IMR-90 (cell line): ENCODE data around the gene TMEM129. TPM values are rescaled to one million over a fixed set of nuclear protein-coding genes. Genes with fewer than 3 reads are reported as not detected.
A peak's percentile ranks its signal among the peaks of the same experiment; 100 is the strongest.

Source experiments
- ATAC-seq: fragments of 200-7000 bp; cut with Tn5 transposase; 2 replicates; pipeline ENCODE4 v1.9.1; 2020; ENCODE audit warnings: low read depth, mild to moderate bottlenecking, moderate library complexity
- BruUV-seq: library from RNA; stranded (reverse); fragments of 400-500 nt; replicated peaks from 2 replicates; lab custom pipeline; 2021; lab: Mats Ljungman, UMichigan
- CTCF ChIA-PET: fragments of 300-600 bp; formaldehyde crosslinking; extraction: SDS; loops from one replicate; lab custom pipeline; 2021; ENCODE audit warnings: antibody characterized with exemption; lab: Yijun Ruan, JAX
- POLR2A ChIA-PET: fragments of 300-600 bp; sonication (Branson Sonifier 250); formaldehyde crosslinking; loops from one replicate; lab custom pipeline; 2022; ENCODE audit warnings: antibody characterized with exemption; ENCODE audit not compliant: unreplicated experiment; lab: Charles Lee
- DNase-seq: peaks from one replicate; pipeline ENCODE4 v3.0.0; 2013
- H2AFZ ChIP-seq: replicated peaks from 2 replicates; pipeline ENCODE3; 2013; ENCODE audit warnings: low read length, mild to moderate bottlenecking; ENCODE audit not compliant: poor library complexity
- H2AK5ac ChIP-seq: 2 replicates; pipeline ENCODE4 v1.6.1; 2013; ENCODE audit warnings: low read depth, low read length, inconsistent platforms
- H2AK9ac ChIP-seq: replicated peaks from 2 replicates; pipeline ENCODE3; 2013; ENCODE audit warnings: mild to moderate bottlenecking, low read depth, low read length, moderate library complexity; ENCODE audit not compliant: poor library complexity
- H2BK120ac ChIP-seq: 2 replicates; pipeline ENCODE4 v1.6.1; 2013; ENCODE audit warnings: low read depth, low read length, inconsistent platforms
- H2BK15ac ChIP-seq: 3 replicates; pipeline ENCODE4 v1.6.1; 2013; ENCODE audit warnings: low read depth, low read length, inconsistent platforms
- H2BK20ac ChIP-seq: 2 replicates; pipeline ENCODE4 v1.6.1; 2013; ENCODE audit warnings: low read depth, mild to moderate bottlenecking, inconsistent platforms, low read length, moderate library complexity
- H2BK5ac ChIP-seq: 2 replicates; pipeline ENCODE4 v1.6.1; 2013; ENCODE audit warnings: mild to moderate bottlenecking, low read depth, low read length, inconsistent platforms; ENCODE audit not compliant: poor library complexity, severe bottlenecking
- H3K14ac ChIP-seq: replicated peaks from 2 replicates; pipeline ENCODE4 v1.6.1; 2013; ENCODE audit warnings: low read depth, low read length, inconsistent platforms
- H3K18ac ChIP-seq: 2 replicates; pipeline ENCODE4 v1.6.1; 2013; ENCODE audit warnings: low read depth, low read length, control low read depth
- H3K23ac ChIP-seq: 2 replicates; pipeline ENCODE4 v1.6.1; 2013; ENCODE audit warnings: low read depth, low read length, inconsistent platforms
- H3K27ac ChIP-seq: 2 replicates; pipeline ENCODE4 v1.5.1; 2013; ENCODE audit warnings: mild to moderate bottlenecking, control low read depth, low read length; ENCODE audit not compliant: insufficient read depth
- H3K27me3 ChIP-seq: 2 replicates; pipeline ENCODE4 v1.6.1; 2013; ENCODE audit warnings: low read length; ENCODE audit not compliant: control insufficient read depth, insufficient read depth
- H3K36me3 ChIP-seq: 2 replicates; pipeline ENCODE4 v1.6.1; 2013; ENCODE audit warnings: low read length, mixed read lengths; ENCODE audit not compliant: control insufficient read depth, insufficient read depth
- H3K4ac ChIP-seq: 2 replicates; pipeline ENCODE4 v1.6.1; 2013; ENCODE audit warnings: low read depth, low read length, inconsistent platforms
- H3K4me1 ChIP-seq: 2 replicates; pipeline ENCODE4 v1.6.1; 2013; ENCODE audit warnings: low read length, mixed read lengths; ENCODE audit not compliant: control insufficient read depth, insufficient read depth
- H3K4me2 ChIP-seq: 2 replicates; pipeline ENCODE4 v1.6.1; 2013; ENCODE audit warnings: low read depth, mild to moderate bottlenecking, control low read depth, low read length, moderate library complexity
- H3K4me3 ChIP-seq: 2 replicates; pipeline ENCODE4 v1.5.1; 2013; ENCODE audit warnings: low read depth, mild to moderate bottlenecking, control low read depth, low read length, moderate library complexity; ENCODE audit not compliant: insufficient read depth
- H3K56ac ChIP-seq: 2 replicates; pipeline ENCODE4 v1.6.1; 2013; ENCODE audit warnings: low read length, inconsistent platforms; ENCODE audit not compliant: insufficient read depth; ENCODE audit errors: extremely low read depth
- H3K79me1 ChIP-seq, 2 experiments: 2 replicates each; pipeline ENCODE4 v1.6.1; 2013; ENCODE audit warnings: low read length in 2 of 2, inconsistent platforms in 1 of 2, low read depth in 1 of 2
- H3K9ac ChIP-seq: 2 replicates; pipeline ENCODE4 v1.6.1; 2013; ENCODE audit warnings: low read depth, low read length, control low read depth
- H3K9me1 ChIP-seq: 2 replicates; pipeline ENCODE4 v1.6.1; 2013; ENCODE audit warnings: low read length, inconsistent platforms; ENCODE audit not compliant: insufficient read depth
- H3K9me3 ChIP-seq: 2 replicates; pipeline ENCODE4 v1.6.1; 2013; ENCODE audit warnings: low read length; ENCODE audit not compliant: control insufficient read depth, insufficient read depth
- H4K20me1 ChIP-seq: 2 replicates; pipeline ENCODE4 v1.6.1; 2013; ENCODE audit warnings: low read length, inconsistent platforms; ENCODE audit not compliant: insufficient read depth
- H4K5ac ChIP-seq: 2 replicates; pipeline ENCODE4 v1.6.1; 2013; ENCODE audit warnings: mild to moderate bottlenecking, low read depth, low read length, control low read depth
- H4K8ac ChIP-seq, 2 experiments: 2 replicates each; pipeline ENCODE4 v1.6.1; 2013; ENCODE audit warnings: low read depth in 2 of 2, low read length in 2 of 2, control low read depth in 1 of 2, inconsistent platforms in 1 of 2
- H4K91ac ChIP-seq: 2 replicates; pipeline ENCODE4 v1.6.1; 2013; ENCODE audit warnings: low read depth, low read length, inconsistent platforms; ENCODE audit not compliant: insufficient read depth
- BHLHE40 ChIP-seq: fragments of 150-350 bp; IDR thresholded peaks from 2 replicates; pipeline ENCODE4 v1.6.1; 2016; ENCODE audit warnings: mild to moderate bottlenecking, low read depth, low read length
- ELK1 ChIP-seq: fragments of 150-350 bp; IDR thresholded peaks from 2 replicates; pipeline ENCODE4 v1.6.1; 2016; ENCODE audit warnings: low read depth, mild to moderate bottlenecking, low read length, moderate library complexity, borderline replicate concordance
- FOS ChIP-seq: fragments of 150-350 bp; IDR thresholded peaks from 2 replicates; pipeline ENCODE4 v1.6.1; 2016; ENCODE audit warnings: low read depth, low read length
- WGBS, 2 experiments: methylation state at CpG; one replicate each; pipeline versions ENCODE4 v1.1.5 to v1.1.7; 2013; ENCODE audit warnings: missing lambda C conversion rate in 2 of 2; ENCODE audit not compliant: insufficient read length in 1 of 2; ENCODE audit errors: extremely low coverage in 2 of 2; 5-methylcytosine and 5-hydroxymethylcytosine counted together
- dilution Hi-C: fragments of 300-500 bp; cut with HindIII; formaldehyde crosslinking; loops from one replicate; pipeline ENCODE4 v1.14.3; 2018; ENCODE audit warnings: low sequenced_read_pairs; ENCODE audit not compliant: unreplicated experiment
- in situ Hi-C: fragments of 300-500 bp; cut with MboI; formaldehyde crosslinking; loops from 3 replicates; pipeline ENCODE4 v1.14.3; 2019; ENCODE audit warnings: low sequenced_read_pairs, inconsistent platforms, mixed read lengths
- intact Hi-C: fragments of 100-400 bp; cut with micrococcal nuclease; formaldehyde crosslinking; loops from 2 replicates; pipeline ENCODE4 v1.10.0; 2022
- polyA plus RNA-seq, 3 experiments: library from polyadenylated mRNA; depleted of rRNA; stranded (reverse); fragments of >200 nt; gene quantifications; 2 replicates each; pipeline ENCODE4 v1.2.3, GENCODE V29; 2012; ENCODE audit warnings: low replicate concordance in 1 of 3
- total RNA-seq: library from RNA; depleted of rRNA; stranded (reverse); fragments of >200 nt; gene quantifications from 2 replicates; pipeline ENCODE4 v1.2.3, GENCODE V29; 2012

The TMEM129 gene
- total and polyA plus RNA-seq, 2 of the 4 experiments (the other 2 are of a cell fraction) = 6.6 to 26.6 TPM

DNA sequence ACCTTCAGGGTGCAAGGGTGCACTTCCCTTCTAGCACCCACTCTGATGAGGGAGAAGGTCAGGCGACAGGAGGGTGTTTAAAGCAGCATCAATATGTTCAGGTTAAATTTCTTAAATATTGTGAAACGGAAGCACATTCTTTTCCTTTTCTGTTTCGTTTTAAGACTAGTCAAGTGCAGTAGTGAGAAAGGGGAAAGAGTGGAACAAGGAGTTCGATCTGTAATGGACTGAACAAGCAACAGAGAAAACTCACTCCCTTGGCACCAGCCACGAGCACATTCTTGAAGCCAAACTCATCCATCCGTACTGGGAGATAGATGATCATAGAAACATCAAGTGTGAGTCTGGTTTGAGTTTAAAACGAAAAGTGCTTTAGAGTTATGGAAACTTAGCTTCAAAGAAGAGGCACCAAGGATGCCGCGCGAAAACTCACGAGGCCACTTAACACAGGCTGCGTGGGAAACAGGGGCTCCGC, 37.8 kb downstream of the TMEM129 start:
- no peak overlapping the region for H2AK9ac ChIP-seq
- intact Hi-C loops = no loop called here
- peak overlapping the region; percentile 85 for H3K4me2 ChIP-seq
- H3K9me3 ChIP-seq = no peaks in the 10 kb centered on the region
- no peak overlapping the region for H4K91ac ChIP-seq
- 0% methylated on average over 3 of the region's 13 CpGs; no CpG with 5 or more reads in 1 of the 2 experiments for WGBS, 2 experiments
- H2AFZ ChIP-seq = peak overlapping the region; percentile 95
- 0 out of 2 replicates have a peak overlapping the region, but pooled peaks have one; percentile 36 for H3K56ac ChIP-seq
- CTCF ChIA-PET = no interaction called here
- POLR2A ChIA-PET = no interaction called here
- no peak overlapping the region for H2AK5ac ChIP-seq
- no peak overlapping the region for H2BK120ac ChIP-seq
- in situ Hi-C loops = no loop called here
- TF ChIP-seq ELK1 (no peak), FOS (0 out of 2 replicates have a peak, but pooled peaks have one; percentile 13), BHLHE40 (0 out of 2 replicates have a peak, but pooled peaks have one; percentile 2)
- dilution Hi-C loops = no loop called here
- H3K27me3 ChIP-seq = no peaks in the 10 kb centered on the region
- peak overlapping the region; percentile 49 for H3K14ac ChIP-seq
- H3K36me3 ChIP-seq = no peaks in the 10 kb centered on the region
- no peak overlapping the region for H2BK15ac ChIP-seq
- H3K23ac ChIP-seq = peak overlapping the region; percentile 55; the same call in 1 of the 2 replicates
- DNase-seq = peak; percentile 88
- no peak overlapping the region for H3K18ac ChIP-seq
- peak overlapping the region; percentile 54 for H3K9ac ChIP-seq
- peaks cover 4% of the 10 kb centered on the region; the same call in 1 of the 2 replicates for H3K9me1 ChIP-seq
- BruUV-seq = no TSS peak
- peak overlapping the region; percentile 16 for H2BK5ac ChIP-seq
- H4K20me1 ChIP-seq = peaks cover 5% of the 10 kb centered on the region
- peaks cover 6% of the 10 kb centered on the region; the same call in 1 of the 2 replicates for H3K4me1 ChIP-seq
- H2BK20ac ChIP-seq = peak overlapping the region; percentile 29; the same call in 1 of the 2 replicates
- H3K79me1 ChIP-seq = peaks cover 0 to 7% of the 10 kb centered on the region in 2 experiments; a peak in 2 of 4 replicates
- H3K4ac ChIP-seq = peak overlapping the region; percentile 62
- no peak overlapping the region for H4K5ac ChIP-seq
- H4K8ac ChIP-seq = peak overlapping the region in 1 of 2 experiments; percentile 4; a peak in 1 of 4 replicates
- peak overlapping the region; percentile 83 for H3K4me3 ChIP-seq
- peak; percentile 38 for ATAC-seq
- H3K27ac ChIP-seq = peak overlapping the region; percentile 56
